NB4 (cell line): Measurements from ENCODE around the gene PIGM.

Experiments
- MAX ChIP-seq: IDR thresholded peaks from 2 replicates; pipeline ENCODE4 v1.6.1; 2011; ENCODE audit warnings: low read depth, low read length
- MYC ChIP-seq: IDR thresholded peaks from 2 replicates; pipeline ENCODE4 v1.6.1; 2011; ENCODE audit warnings: low read depth, low read length
- POLR2A ChIP-seq: IDR thresholded peaks from 2 replicates; pipeline ENCODE4 v1.6.1; 2011; ENCODE audit warnings: mild to moderate bottlenecking; ENCODE audit not compliant: insufficient read length; ENCODE audit errors: extremely low read depth
- TF ChIP-seq, protein P1 (sequence below): IDR thresholded peaks from one replicate; pipeline ENCODE4 v1.5.1; 2012; ENCODE audit warnings: low read depth, low read length

GRCh38 chr1:159979257-159979656, 52.5 kb downstream of the PIGM start:
- TF ChIP-seq MAX = no peak
- TF ChIP-seq, protein P1, sequence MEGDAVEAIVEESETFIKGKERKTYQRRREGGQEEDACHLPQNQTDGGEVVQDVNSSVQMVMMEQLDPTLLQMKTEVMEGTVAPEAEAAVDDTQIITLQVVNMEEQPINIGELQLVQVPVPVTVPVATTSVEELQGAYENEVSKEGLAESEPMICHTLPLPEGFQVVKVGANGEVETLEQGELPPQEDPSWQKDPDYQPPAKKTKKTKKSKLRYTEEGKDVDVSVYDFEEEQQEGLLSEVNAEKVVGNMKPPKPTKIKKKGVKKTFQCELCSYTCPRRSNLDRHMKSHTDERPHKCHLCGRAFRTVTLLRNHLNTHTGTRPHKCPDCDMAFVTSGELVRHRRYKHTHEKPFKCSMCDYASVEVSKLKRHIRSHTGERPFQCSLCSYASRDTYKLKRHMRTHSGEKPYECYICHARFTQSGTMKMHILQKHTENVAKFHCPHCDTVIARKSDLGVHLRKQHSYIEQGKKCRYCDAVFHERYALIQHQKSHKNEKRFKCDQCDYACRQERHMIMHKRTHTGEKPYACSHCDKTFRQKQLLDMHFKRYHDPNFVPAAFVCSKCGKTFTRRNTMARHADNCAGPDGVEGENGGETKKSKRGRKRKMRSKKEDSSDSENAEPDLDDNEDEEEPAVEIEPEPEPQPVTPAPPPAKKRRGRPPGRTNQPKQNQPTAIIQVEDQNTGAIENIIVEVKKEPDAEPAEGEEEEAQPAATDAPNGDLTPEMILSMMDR = no peak
- TF ChIP-seq POLR2A = no peak
- no peak for TF ChIP-seq MYC
